Ascending aorta (tissue), 2 donors: ENCODE results near the gene TRIM74. TPM values are rescaled to one million over a fixed set of nuclear protein-coding genes. Genes with fewer than 3 reads are reported as not detected.
"Not testable (repeated sequence)": the region's sequence is repeated elsewhere in the genome, so short reads cannot be mapped to it uniquely, and the experiment has no call there.

Source experiments
- DNase-seq, 2 donors: peaks; one replicate each; pipeline ENCODE4 v3.0.0-alpha.2; 2019; ENCODE audit warnings: low spot score in 2 of 2
- H3K27ac ChIP-seq, 2 donors: fragments of 200-600 bp; sonication (generic); one replicate each; pipeline ENCODE4 v1.5.1; 2016 to 2017; ENCODE audit warnings: mild to moderate bottlenecking in 1 of 2
- H3K27me3 ChIP-seq: fragments of 200-600 bp; sonication (generic); one replicate; pipeline ENCODE4 v1.5.1; 2017
- H3K36me3 ChIP-seq, 2 donors: fragments of 200-600 bp; sonication (generic); one replicate each; pipeline ENCODE4 v1.5.1; 2016
- H3K4me1 ChIP-seq, 2 donors: fragments of 200-600 bp; sonication (generic); one replicate each; pipeline ENCODE4 v1.5.1; 2016 to 2017; ENCODE audit warnings: mild to moderate bottlenecking in 1 of 2
- H3K4me3 ChIP-seq, 2 donors: fragments of 200-600 bp; sonication (generic); one replicate each; pipeline ENCODE4 v1.5.1; 2016 to 2017; ENCODE audit warnings: mild to moderate bottlenecking in 1 of 2
- H3K9me3 ChIP-seq, 2 donors: fragments of 200-600 bp; sonication (generic); one replicate each; pipeline ENCODE4 v1.5.1; 2016
- intact Hi-C: fragments of 100-400 bp; cut with DNase I; formaldehyde crosslinking; loops from one replicate; pipeline ENCODE4 v1.15.1; 2023
- total RNA-seq: library from RNA; depleted of rRNA; stranded (reverse); fragments of >200 nt; gene quantifications from one replicate; pipeline ENCODE4 v1.1.0, GENCODE V29; 2016

The TRIM74 gene
- total RNA-seq = not detected

DNA sequence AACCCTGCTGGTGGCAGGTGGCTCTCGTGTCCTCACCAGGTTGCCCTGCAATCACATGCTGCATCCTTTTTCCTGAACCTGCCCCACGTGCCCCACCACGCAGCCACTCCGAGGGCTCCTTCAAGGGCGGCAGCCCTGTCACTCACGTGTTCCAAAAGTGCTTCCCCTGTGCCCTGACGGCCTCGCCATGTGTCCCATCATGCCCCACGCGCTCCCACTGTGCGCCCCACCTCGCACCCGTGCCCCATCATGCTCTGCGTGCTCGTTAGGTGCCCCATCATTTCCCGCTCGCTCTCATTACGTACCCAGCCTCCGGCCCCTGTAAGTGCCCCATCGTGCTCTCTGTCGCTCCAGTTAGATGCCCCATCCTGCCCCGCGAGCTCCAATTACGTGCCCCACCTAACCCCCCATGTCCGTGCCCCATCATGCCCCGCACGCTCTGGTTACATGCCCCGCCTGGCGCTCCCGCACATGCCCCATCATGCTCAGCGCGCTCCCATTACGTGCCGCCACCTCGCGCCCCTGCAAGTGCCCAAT, at the start of gene TRIM74:
TRIM74 (minus strand) TSS at position 487 of the 537 bp plus-strand sequence. CDS start 3,309 bp downstream, outside the sequence.
- H3K4me1 ChIP-seq, H3K9me3 ChIP-seq, H3K27ac ChIP-seq, DNase-seq, intact Hi-C loops, H3K36me3 ChIP-seq, H3K4me3 ChIP-seq, H3K27me3 ChIP-seq: not testable (repeated sequence)

DNA sequence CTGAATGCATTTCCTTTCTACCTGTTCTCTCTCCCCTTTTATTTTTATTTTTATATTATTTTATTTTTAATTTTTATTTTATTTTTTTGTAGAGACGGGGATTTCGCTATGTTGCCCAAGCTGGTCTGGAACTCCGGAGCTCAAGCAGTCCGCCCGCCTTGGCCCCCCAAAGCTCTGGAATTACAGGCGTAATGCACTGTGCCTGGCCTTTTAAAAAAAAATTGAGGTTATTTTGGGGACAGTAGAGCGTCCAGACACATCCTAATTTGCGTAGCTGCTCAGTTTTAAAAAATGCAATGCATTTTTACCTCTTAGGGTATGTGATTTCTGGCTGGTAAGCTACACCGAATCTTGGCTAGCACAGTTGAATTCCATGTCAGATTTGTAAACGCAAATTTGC, 37.2 kb upstream of the TRIM74 start:
- H3K27me3 ChIP-seq, H3K27ac ChIP-seq, intact Hi-C loops, H3K4me1 ChIP-seq, H3K9me3 ChIP-seq, H3K36me3 ChIP-seq: not testable (repeated sequence)
- peak overlapping the region in 1 of 2 donors; percentile 72 for H3K4me3 ChIP-seq
- peak in 1 of 2 donors; percentile 65 for DNase-seq

DNA sequence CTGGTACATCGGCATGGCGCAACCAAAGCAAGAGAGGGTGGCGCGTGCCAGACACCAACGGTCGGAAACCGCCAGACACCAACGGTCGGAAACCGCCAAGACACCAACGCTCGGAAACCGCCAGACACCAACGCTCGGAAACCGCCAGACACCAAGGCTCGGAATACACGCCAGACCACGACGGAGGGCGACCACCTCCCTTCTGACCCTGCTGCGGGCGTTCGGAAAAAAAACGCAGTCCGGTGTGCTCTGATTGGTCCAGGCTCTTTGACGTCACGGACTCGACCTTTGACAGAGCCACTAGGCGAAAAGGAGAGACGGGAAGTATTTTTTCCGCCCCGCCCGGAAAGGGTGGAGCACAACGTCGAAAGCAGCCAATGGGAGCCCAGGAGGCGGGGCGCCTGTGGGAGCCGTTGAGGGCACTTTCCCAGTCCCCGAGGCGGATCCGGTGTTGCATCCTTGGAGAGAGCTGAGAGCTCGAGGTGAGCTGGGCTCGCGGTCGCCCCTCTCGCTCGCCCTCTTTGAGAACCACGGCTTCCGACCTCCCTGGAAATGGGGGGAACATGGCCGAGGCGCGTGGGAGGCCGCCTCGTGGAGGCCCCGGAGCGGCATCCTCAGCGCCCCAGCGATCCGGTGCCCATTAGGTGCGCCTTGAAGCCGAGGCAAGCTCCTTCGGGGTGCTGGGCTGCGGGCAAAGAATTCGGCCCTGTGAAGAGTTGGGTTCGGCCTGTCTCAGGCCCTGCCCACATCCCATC, 36.6 kb upstream of the TRIM74 start:
- peak overlapping the region; percentile 77 to 81 for H3K27ac ChIP-seq
- DNase-seq = peak; percentile 54 to 94
- H3K9me3 ChIP-seq, intact Hi-C loops, H3K27me3 ChIP-seq, H3K4me1 ChIP-seq, H3K36me3 ChIP-seq: not testable (repeated sequence)
- peak overlapping the region; percentile 55 to 72 for H3K4me3 ChIP-seq

DNA sequence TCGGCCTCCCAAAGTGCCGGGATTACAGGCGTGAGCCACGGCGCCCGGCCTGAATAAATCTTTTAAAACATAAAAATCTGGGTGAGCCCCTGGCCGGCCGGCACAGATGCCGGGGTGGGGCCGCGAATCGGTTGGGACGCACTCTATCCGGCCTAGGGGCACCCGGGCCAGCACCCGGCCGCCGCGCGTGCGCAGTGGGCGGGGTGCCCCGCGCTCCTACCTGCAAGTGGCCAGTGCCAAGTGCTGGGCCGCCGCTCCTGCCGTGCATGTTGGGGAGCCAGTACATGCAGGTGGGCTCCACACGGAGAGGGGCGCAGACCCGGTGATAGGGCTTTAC, 36.1 kb upstream of the TRIM74 start:
- H3K36me3 ChIP-seq, intact Hi-C loops, H3K27me3 ChIP-seq, H3K9me3 ChIP-seq, H3K4me1 ChIP-seq: not testable (repeated sequence)
- Histone ChIP-seq H3K27ac (peak overlapping the region; percentile 77 to 81), H3K4me3 (peak overlapping the region; percentile 55 to 72)
- DNase-seq = peak; percentile 9 to 87

DNA sequence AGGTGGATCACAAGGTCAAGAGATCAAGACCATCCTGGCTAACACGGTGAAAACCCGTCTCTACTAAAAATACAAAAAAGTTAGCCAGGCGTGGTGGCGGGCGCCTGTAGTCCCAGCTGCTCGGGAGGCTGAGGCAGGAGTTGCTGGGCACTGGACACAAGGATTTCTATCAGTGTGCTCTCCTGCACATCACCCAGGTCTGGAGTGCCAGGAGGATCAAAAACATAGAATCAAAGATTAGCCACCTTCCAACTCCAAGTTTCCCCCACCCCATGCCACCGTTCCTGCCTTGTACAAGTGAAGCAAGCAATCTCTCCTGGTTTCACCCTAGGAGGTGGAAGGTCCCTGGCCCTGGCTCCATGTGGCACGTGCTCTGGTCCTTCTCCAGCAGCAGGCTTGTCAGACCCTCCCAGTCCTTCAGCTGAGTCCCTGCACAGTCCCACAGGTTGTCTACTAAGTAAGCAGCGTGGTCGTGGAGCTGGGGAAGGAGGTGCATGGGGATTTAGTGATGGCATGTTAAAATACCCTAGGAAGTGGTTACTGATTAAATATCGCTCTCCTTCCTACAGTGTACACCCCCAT, 28.7 kb upstream of the TRIM74 start:
- H3K27ac ChIP-seq, H3K9me3 ChIP-seq, intact Hi-C loops, DNase-seq, H3K4me3 ChIP-seq, H3K27me3 ChIP-seq, H3K4me1 ChIP-seq, H3K36me3 ChIP-seq: not testable (repeated sequence)

DNA sequence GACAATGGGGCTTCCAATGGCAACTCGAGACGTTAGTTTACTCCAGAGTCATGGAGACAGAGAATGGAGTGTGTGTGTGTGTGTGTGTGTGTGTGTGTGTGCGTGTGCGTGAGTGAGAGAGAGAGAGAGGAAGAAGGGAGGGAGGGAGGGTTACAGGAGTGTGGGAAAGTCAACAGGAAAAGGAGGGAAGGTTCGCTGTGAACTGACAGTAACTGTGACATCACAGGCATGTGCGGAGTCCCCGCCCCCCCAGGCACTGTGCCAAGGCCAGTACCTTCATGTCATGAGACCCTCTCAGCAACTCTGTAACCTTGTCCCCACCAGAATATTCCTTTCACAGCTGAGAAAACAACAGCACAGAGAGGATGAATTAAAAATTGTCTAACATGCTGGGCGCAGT, 28.2 kb upstream of the TRIM74 start:
- DNase-seq, intact Hi-C loops, H3K4me1 ChIP-seq, H3K9me3 ChIP-seq, H3K27ac ChIP-seq, H3K4me3 ChIP-seq, H3K27me3 ChIP-seq, H3K36me3 ChIP-seq: not testable (repeated sequence)

DNA sequence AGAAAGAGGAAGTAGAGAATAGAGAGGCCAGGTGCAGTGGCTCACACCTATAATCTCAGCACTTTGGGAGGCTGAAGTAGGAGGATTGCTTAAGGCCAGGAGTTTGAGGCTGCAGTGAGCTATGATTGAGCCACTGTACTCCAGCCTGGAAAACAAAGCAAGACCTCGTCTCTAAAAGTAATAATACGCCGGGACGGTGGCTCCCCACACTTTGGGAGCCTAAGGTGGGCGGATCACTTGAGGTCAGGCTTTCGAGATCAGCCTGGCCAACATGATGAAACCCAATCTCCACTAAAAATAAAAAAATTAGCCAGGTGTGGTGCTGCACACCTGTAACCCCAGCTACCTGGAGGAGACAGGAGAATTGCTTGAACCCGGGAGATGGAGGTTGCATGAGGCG, 26.2 kb upstream of the TRIM74 start:
- H3K9me3 ChIP-seq, H3K27me3 ChIP-seq, H3K4me3 ChIP-seq, H3K27ac ChIP-seq, H3K4me1 ChIP-seq, intact Hi-C loops, H3K36me3 ChIP-seq: not testable (repeated sequence)
- DNase-seq = peak in 1 of 2 donors; percentile 51

DNA sequence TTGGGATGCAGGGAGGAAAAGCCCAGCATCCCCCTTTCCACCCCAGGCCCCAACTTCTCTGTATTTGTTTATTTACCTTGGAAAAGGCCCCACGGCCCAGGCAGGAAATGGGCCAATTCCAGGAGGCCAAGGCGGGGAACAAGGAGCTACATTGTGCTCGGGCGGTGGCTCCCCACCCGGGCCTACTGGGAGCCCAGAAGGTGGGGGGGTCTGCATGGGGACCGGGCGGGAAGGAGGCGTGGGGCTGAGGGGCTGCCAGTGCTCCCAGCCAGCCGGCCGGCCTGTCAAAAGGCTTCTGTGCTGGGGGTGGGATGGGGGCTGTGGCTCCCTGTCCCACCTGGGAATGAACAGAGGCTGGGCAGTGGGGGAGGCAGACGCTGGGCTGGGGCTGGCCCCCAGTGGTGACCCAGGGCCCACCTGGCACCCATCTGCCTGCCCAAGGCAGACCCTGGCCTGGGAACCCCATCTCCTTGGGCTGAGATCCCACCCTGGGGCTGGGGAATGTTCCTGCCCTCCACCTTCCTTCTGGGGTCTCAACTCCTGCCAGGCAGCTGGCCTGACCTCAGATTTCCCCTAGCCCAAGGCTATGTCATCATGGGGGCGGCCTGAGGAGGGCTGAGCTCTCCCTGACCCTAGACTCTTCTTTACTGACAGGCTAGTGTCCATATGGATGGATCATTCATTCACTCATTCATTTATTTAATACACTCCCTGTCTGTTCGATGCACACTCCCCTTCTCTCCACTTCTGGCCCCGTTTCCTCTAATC, 21.1 kb upstream of the TRIM74 start:
- intact Hi-C loops, H3K9me3 ChIP-seq, H3K27me3 ChIP-seq, H3K4me3 ChIP-seq, H3K4me1 ChIP-seq, H3K36me3 ChIP-seq: not testable (repeated sequence)
- peak in 1 of 2 donors; percentile 58 for DNase-seq
- H3K27ac ChIP-seq = peak overlapping the region in 1 of 2 donors; percentile 40

DNA sequence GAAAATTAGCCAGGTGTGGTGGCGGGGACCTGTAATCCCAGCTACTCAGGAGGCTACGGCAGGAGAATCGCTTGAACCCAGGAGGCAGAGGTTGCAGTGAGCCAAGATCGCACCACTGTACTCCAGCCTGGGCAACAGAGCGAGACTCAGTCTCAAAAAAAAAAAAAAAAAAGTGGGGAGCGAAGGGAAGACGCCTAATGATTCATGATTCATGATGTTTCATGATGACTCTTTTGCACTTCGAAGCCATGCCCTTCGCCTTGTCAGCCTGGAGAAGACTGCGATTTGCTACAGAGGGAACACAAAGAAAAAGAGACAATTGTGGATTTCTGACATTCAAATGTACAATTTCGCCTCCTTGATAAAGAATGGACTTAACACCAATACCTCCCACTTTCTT, 12.8 kb upstream of the TRIM74 start:
- H3K27me3 ChIP-seq, H3K36me3 ChIP-seq, intact Hi-C loops, H3K4me1 ChIP-seq, H3K4me3 ChIP-seq, H3K9me3 ChIP-seq, DNase-seq, H3K27ac ChIP-seq: not testable (repeated sequence)

DNA sequence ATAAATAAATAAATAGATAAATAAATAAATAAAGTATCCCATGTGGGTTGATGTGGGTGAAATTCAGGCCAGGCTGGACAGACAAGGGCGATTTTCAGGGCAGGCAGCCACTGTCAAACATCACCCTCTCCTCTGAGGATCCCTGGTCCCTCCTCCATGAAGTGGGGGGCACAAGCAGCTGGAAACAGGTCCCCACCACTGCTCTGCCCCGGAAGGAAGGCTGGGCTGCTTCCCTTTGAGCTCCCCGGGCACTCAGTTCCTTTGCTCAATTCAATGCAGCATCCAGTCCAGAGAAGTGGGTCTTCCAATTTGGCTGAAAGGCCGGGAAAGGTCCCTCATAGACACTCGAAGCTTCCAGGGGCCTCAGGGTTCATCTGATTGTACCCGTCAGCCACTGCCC, 11.1 kb upstream of the TRIM74 start:
- DNase-seq, H3K27me3 ChIP-seq, H3K27ac ChIP-seq, H3K36me3 ChIP-seq, intact Hi-C loops, H3K9me3 ChIP-seq, H3K4me1 ChIP-seq, H3K4me3 ChIP-seq: not testable (repeated sequence)

DNA sequence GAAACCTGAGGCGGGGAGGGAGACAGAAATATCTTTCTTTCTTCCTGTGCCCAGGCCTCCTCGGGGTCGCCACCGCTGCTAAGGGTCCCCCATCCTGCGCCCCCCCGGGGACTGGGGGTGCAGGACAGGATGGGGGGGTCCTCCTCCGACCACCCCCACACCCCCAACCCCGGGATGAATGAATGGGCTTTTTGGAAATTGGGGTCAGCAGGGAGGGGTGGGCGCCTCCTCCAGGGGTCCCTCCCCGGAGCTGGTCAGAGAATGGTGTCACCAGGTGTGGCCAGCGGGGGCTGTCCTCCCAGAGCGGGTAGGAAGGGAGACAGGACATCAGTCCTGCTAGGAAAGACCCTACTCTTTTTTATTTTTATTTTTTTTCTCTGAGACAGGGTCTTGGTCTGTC, 7.2 kb upstream of the TRIM74 start:
- H3K4me1 ChIP-seq, DNase-seq, H3K4me3 ChIP-seq, H3K9me3 ChIP-seq, H3K36me3 ChIP-seq, H3K27ac ChIP-seq, intact Hi-C loops, H3K27me3 ChIP-seq: not testable (repeated sequence)

DNA sequence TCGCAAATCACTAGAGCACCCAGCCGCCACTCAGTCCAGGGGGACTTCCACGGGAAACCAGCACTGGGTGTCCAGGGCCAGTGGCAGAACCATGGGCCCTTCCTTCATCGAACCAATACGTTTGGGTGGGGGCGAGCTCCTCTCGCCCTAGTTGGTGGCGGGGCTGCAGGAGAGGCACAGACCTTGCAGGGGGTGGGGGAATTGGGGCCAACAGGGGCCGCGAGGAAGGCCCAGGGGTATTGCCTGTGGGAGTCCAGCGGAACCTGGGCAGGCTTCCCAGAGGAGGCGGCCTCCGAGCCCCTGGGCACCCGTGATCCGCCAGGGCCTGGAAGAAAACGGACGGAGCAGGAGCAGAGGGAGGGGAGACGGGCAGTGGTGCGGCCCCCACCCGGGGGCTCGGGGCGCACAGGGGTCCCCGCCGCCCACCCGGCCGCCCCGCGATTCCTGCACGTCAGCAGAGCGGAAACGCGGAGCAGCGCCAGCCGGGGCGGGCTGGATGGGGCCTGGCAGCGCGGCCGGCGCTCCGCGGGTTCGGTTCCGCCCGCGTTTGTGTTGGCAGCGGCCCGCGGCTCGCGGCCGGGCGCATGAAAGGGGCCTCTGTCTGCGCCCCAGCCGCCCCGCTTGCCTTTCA, 6.5 kb upstream of the TRIM74 start:
- intact Hi-C loops, H3K4me1 ChIP-seq: not testable (repeated sequence)
- DNase-seq = peak in 1 of 2 donors; percentile 54

DNA sequence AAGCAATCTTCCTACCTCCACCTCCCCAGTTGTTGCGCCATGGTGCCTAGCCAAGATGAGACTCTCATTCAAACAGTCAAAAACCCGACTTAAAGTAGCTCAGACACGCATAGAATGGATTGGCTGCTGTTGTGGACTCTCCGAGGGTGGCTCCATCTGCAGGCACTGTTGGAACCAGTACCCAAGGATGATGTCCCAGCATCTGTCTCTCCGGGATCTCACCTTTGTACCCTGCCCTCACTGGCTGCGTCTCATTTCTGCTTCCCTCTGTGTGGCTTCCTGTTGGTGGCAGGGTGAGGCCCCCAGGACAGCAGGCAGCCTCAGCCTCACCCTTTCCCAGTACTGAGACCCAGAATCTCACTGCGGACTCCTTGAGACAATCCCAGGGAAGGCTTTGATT, 5.5 kb upstream of the TRIM74 start:
- H3K4me3 ChIP-seq, H3K27ac ChIP-seq, H3K27me3 ChIP-seq, DNase-seq, H3K4me1 ChIP-seq, intact Hi-C loops, H3K9me3 ChIP-seq, H3K36me3 ChIP-seq: not testable (repeated sequence)

More for the DNA sequence above, 6.5 kb upstream of the TRIM74 start:
- not testable (repeated sequence) for H3K9me3 ChIP-seq, H3K36me3 ChIP-seq, H3K27me3 ChIP-seq, H3K27ac ChIP-seq, H3K4me3 ChIP-seq

DNA sequence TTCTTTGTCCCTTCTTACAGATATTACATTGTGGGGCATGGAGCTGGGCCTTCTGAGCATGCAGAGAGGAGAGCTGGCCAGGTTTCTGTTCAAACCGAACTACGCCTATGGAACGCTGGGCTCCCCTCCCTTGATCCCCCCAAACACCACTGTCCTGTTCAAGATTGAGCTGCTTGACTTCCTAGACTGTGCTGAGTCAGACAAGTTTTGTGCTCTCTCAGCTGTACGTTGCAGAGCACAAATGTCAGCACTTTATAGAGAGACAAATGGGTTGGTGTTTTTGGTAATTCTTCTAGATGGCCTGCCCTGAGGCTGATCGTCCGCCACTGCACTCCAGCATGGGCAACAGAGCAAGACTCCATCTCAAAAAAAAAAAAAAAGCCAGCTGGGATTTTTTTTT, 2.2 kb upstream of the TRIM74 start:
- H3K4me1 ChIP-seq, DNase-seq, H3K4me3 ChIP-seq, intact Hi-C loops, H3K27ac ChIP-seq, H3K36me3 ChIP-seq, H3K27me3 ChIP-seq, H3K9me3 ChIP-seq: not testable (repeated sequence)
